A549 (cell line): Measurements from ENCODE around the gene TEX11. TPM values are rescaled to one million over a fixed set of nuclear protein-coding genes. Genes with fewer than 3 reads are reported as not detected.
A peak's percentile ranks its signal among the peaks of the same experiment; 100 is the strongest.
"Not testable (repeated sequence)": the region's sequence is repeated elsewhere in the genome, so short reads cannot be mapped to it uniquely, and the experiment has no call there.

Source experiments
- ATAC-seq, 2 experiments: fragments of 200-7000 bp in 1 of 2; fragments of >200 bp in 1 of 2; cut with Nextera tagmentation in 1 of 2; cut with Tn5 transposase in 1 of 2; 3 replicates each; pipeline versions ENCODE4 v1.8.0 to v1.9.1; 2018 to 2020; ENCODE audit warnings: mild to moderate bottlenecking in 1 of 2, moderate library complexity in 1 of 2
- CTCF ChIA-PET: fragments of 300-600 bp; sonication (Branson Sonifier 250); formaldehyde crosslinking; extraction: SDS; loops from one replicate; lab custom pipeline; 2021; ENCODE audit warnings: antibody characterized with exemption, inconsistent platforms; lab: Yijun Ruan, JAX
- POLR2A ChIA-PET: fragments of 350-600 bp; formaldehyde crosslinking; extraction: SDS; loops from one replicate; lab custom pipeline; 2021; ENCODE audit warnings: antibody characterized with exemption, inconsistent platforms; lab: Yijun Ruan, JAX
- DNase-seq, 2 experiments: peaks; one replicate each; pipeline versions ENCODE4 v3.0.0 to v3.0.0-alpha.2; 2011 to 2016; ENCODE audit warnings: low read depth in 1 of 2, low spot score in 1 of 2
- FAIRE-seq: peaks from 2 replicates; lab custom pipeline; 2011; peaks lifted over from hg19 to GRCh38; lab: Jason Lieb, UNC
- H3K27ac ChIP-seq, 2 experiments: fragments of >200 bp; sonication (Bioruptor Twin); formaldehyde crosslinking; 3 replicates each; pipeline ENCODE4 v1.5.1; 2016 to 2017
- H3K4me1 ChIP-seq: fragments of >200 bp; sonication (Bioruptor Twin); formaldehyde crosslinking; 3 replicates; pipeline ENCODE4 v1.6.1; 2016
- H3K4me2 ChIP-seq: fragments of >200 bp; sonication (Bioruptor Twin); formaldehyde crosslinking; 3 replicates; pipeline ENCODE4 v1.6.1; 2016
- H3K4me3 ChIP-seq: fragments of >200 bp; sonication (Bioruptor Twin); formaldehyde crosslinking; 3 replicates; pipeline ENCODE4 v1.5.1; 2016
- H3K9me3 ChIP-seq: fragments of >200 bp; sonication (Bioruptor Twin); formaldehyde crosslinking; 3 replicates; pipeline ENCODE4 v1.6.1; 2016
- EHF ChIP-seq: fragments of 250-450 bp; sonication (Bioruptor Pico); IDR thresholded peaks from 2 replicates; pipeline ENCODE4 v1.5.0; 2020; ENCODE audit warnings: mild to moderate bottlenecking
- EP300 ChIP-seq, 2 experiments: fragments of >200 bp; sonication (Bioruptor Twin); formaldehyde crosslinking; IDR thresholded peaks; 2 replicates in 1 of 2; 3 replicates in 1 of 2; pipeline ENCODE4 v1.6.1; 2016 to 2017
- FOSL2 ChIP-seq, 2 experiments: fragments of 450-650 bp in 1 of 2; fragments of >200 bp in 1 of 2; sonication (Bioruptor Twin) in 1 of 2; formaldehyde crosslinking; IDR thresholded peaks; 2 replicates each; pipeline versions ENCODE4 v1.5.0 to v1.6.1; 2016 to 2020; ENCODE audit warnings: mild to moderate bottlenecking in 1 of 2, moderate library complexity in 1 of 2
- GATA3 ChIP-seq: IDR thresholded peaks from 2 replicates; pipeline ENCODE4 v1.6.1; 2012; ENCODE audit warnings: borderline replicate concordance
- HEYL ChIP-seq: fragments of 250-450 bp; sonication (Bioruptor Pico); IDR thresholded peaks from 2 replicates; pipeline ENCODE4 v1.8.0; 2021; ENCODE audit warnings: mild to moderate bottlenecking, moderate library complexity
- JUN ChIP-seq, 2 experiments: fragments of >200 bp; sonication (Bioruptor Twin); formaldehyde crosslinking; IDR thresholded peaks; 2 replicates in 1 of 2; 3 replicates in 1 of 2; pipeline ENCODE4 v1.6.1; 2016 to 2017
- KDM1A ChIP-seq: fragments of 200-600 bp; sonication (generic); IDR thresholded peaks from 2 replicates; pipeline ENCODE4 v1.6.1; 2016; ENCODE audit warnings: low read depth, mild to moderate bottlenecking
- MYC ChIP-seq: IDR thresholded peaks from 2 replicates; pipeline ENCODE4 v1.6.1; 2012; ENCODE audit warnings: mild to moderate bottlenecking, inconsistent platforms, low read length, improper control_type of control experiment, borderline replicate concordance
- POLR2AphosphoS2 ChIP-seq: conservative IDR thresholded peaks from 2 replicates; pipeline ENCODE4 v1.6.1; 2012; ENCODE audit warnings: low read length, improper control_type of control experiment, inconsistent platforms
- RAD21 ChIP-seq, 2 experiments: fragments of >200 bp in 1 of 2; sonication (Bioruptor Twin) in 1 of 2; formaldehyde crosslinking in 1 of 2; IDR thresholded peaks in 1 of 2; conservative IDR thresholded peaks in 1 of 2; 2 replicates in 1 of 2; 3 replicates in 1 of 2; pipeline ENCODE4 v1.6.1; 2012 to 2018; ENCODE audit warnings: inconsistent platforms in 1 of 2
- SMC3 ChIP-seq: fragments of >200 bp; sonication (Bioruptor Twin); formaldehyde crosslinking; IDR thresholded peaks from 3 replicates; pipeline ENCODE4 v1.6.1; 2018; ENCODE audit warnings: inconsistent platforms
- ZC3H11A ChIP-seq: fragments of 450-650 bp; IDR thresholded peaks from 2 replicates; pipeline ENCODE4 v1.6.1; 2014; ENCODE audit warnings: antibody characterized with exemption, mild to moderate bottlenecking
- WGBS: methylation state at CpG from one replicate; pipeline ENCODE4 v1.1.6; 2017; ENCODE audit errors: missing lambda C conversion rate; 5-methylcytosine and 5-hydroxymethylcytosine counted together
- polyA plus RNA-seq, 4 experiments: library from polyadenylated mRNA; depleted of rRNA in 3 of 4; stranded (reverse); fragments of >200 nt; fragmentation: RNase III in 1 of 4; extraction: RNeasy Plus Mini Kit Qiagen cat#74134 plus additional on column Dnase treatment in 1 of 4; gene quantifications; 2 replicates in 3 of 4; 3 replicates in 1 of 4; pipeline ENCODE4 v1.2.3, GENCODE V29; 2011 to 2017
- TF ChIP-seq, protein P1 (sequence below): IDR thresholded peaks from 2 replicates; pipeline ENCODE4 v1.6.1; 2012
- TF ChIP-seq, protein P2 (sequence below): fragments of 450-650 bp; IDR thresholded peaks from 2 replicates; pipeline ENCODE4 v1.6.1; 2014; ENCODE audit warnings: antibody characterized with exemption
- TF ChIP-seq, protein P3 (sequence below): fragments of >200 bp; sonication (Bioruptor Twin); formaldehyde crosslinking; IDR thresholded peaks from 2 replicates; pipeline ENCODE4 v1.6.1; 2016

Gene TEX11
- polyA plus RNA-seq, 2 of the 4 experiments (the other 2 are of a cell fraction): not detected

DNA sequence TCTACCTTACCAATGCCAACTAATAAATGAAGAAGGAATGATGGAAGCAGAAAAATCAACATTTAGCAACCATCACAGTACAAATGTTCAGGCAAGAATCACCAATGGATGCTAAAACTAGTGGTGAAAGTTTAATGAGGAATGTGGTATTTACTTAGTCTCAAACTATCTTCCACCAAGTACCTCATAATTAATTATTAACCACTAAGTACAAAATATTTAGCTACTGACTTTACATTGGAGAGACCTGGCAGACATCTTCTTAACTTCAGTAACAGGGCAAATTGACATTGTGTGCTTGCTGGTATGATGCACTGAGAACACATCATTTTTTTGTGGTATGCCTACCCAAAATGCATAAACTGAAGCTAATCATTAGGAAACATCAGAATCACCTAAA lies 381.5 kb downstream of the TEX11 start:
- Histone ChIP-seq H3K4me1 (peaks cover 29% of the 10 kb centered on the region), H3K4me2 (peak overlapping the region; percentile 56), H3K9me3 (no peaks in the 10 kb centered on the region), H3K4me3 (no peak overlapping the region), H3K27ac (peak overlapping the region in 1 of 2 experiments; percentile 55; a peak in 3 of 6 replicates)
- DNase-seq (peak in 1 of 2 experiments; percentile 21), ATAC-seq (peak in 1 of 2 experiments; percentile 58; a peak in 3 of 6 replicates), FAIRE-seq (no peak)
- TF ChIP-seq HEYL (CRISPR knock-in tag): no peak
- ChIA-PET CTCF (no interaction called here), POLR2A (no interaction called here)

DNA sequence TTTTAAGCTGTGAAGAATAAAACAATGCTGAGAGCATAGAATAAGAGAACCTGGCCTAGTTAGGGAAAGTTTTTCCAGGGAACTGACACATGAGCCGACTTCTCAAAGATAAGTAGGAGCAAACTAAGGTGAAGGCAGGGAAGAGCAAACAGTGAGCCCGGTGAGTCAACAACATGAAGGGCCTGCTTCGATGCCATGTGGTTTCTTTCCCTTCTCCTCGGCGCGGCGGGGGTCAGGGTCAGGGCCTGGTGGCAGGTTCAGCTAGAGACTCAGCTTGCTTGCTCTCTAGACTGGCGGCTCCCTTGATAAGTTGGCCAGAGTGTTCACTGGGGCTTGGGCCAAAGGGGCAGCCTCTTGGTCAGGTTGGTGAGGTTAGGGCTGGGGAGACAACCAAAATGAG lies 382.8 kb downstream of the TEX11 start:
- DNase-seq (peak; percentile 24 to 76), FAIRE-seq (no peak), ATAC-seq (peak; percentile 50 to 95; a peak in 4 of 6 replicates)
- Histone ChIP-seq H3K4me1 (peaks cover 29% of the 10 kb centered on the region), H3K9me3 (no peaks in the 10 kb centered on the region), H3K27ac (peak overlapping the region; percentile 55 to 75; a peak in 4 of 6 replicates), H3K4me3 (no peak overlapping the region), H3K4me2 (peak overlapping the region; percentile 56)
- POLR2A ChIA-PET: interaction anchor here (0.6 kb wide), 1 partner anchor 139 kb away, joined by 4 read pairs; no protein-coding TSS in a partner anchor
- CTCF ChIA-PET: no interaction called here
- 1% methylated on average over 8 of the region's 8 CpGs for WGBS
- TF ChIP-seq FOSL2 (IDR thresholded peaks at IDR 0.05): no peak
- peak; percentile 40; the same call in 1 of the 2 replicates for TF ChIP-seq FOSL2 (CRISPR knock-in tag; IDR thresholded peaks at IDR 0.05)
- no peak for TF ChIP-seq SMC3
- TF ChIP-seq EP300 (IDR thresholded peaks at IDR 0.05): peak in 1 of 2 experiments; percentile 37; a peak in 1 of 5 replicates
- TF ChIP-seq JUN (IDR thresholded peaks at IDR 0.05): peak in 1 of 2 experiments; percentile 33; a peak in 1 of 5 replicates
- TF ChIP-seq, protein P1, sequence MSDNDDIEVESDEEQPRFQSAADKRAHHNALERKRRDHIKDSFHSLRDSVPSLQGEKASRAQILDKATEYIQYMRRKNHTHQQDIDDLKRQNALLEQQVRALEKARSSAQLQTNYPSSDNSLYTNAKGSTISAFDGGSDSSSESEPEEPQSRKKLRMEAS: peak; percentile 81
- TF ChIP-seq POLR2AphosphoS2: no peak
- no peak for TF ChIP-seq ZC3H11A
- peak; percentile 65; the same call in 1 of the 2 replicates for TF ChIP-seq GATA3
- TF ChIP-seq MYC: peak; percentile 55; the same call in 1 of the 2 replicates
- TF ChIP-seq, protein P2, sequence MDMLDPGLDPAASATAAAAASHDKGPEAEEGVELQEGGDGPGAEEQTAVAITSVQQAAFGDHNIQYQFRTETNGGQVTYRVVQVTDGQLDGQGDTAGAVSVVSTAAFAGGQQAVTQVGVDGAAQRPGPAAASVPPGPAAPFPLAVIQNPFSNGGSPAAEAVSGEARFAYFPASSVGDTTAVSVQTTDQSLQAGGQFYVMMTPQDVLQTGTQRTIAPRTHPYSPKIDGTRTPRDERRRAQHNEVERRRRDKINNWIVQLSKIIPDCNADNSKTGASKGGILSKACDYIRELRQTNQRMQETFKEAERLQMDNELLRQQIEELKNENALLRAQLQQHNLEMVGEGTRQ: no peak
- TF ChIP-seq RAD21 (conservative IDR thresholded peaks at IDR 0.05 in 1 of 2, IDR thresholded peaks at IDR 0.05 in 1 of 2): 0 out of 5 replicates have a peak, but pooled peaks of 1 of the 2 experiments have one; percentile 7

DNA sequence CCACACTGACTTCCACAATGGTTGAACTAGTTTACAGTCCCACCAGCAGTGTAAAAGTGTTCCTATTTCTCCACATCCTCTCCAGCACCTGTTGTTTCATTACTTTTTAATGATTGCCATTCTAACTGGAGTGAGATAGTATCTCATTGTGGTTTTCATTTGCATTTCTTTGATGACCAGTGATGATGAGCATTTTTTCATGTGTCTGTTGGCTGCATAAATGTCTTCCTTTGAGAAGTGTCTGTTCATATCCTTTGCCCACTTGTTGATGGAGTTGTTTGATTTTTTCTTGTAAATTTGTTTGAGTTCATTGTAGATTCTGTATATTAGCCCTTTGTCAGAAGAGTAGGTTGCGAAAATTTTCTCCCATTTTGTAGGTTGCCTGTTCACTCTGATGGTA lies 392.8 kb downstream of the TEX11 start:
- not testable (repeated sequence) for ATAC-seq

DNA sequence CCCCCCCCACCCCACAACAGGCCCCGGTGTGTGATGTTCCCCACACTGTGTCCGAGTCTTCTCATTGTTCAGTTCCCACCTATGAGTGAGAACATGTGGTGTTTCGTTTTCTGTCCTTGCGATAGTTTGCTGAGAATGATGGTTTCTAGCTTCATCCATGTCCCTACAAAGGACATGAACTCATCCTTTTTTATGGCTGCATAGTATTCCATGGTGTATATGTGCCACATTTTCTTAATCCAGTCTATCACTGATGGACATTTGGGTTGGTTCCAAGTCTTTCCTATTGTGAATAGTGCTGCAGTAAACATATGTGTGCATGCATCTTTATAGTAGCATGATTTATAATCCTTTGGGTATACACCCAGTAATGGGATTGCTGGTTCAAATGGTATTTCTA lies 393.2 kb downstream of the TEX11 start:
- ATAC-seq, POLR2A ChIA-PET, DNase-seq, H3K4me3 ChIP-seq, CTCF ChIA-PET, H3K4me1 ChIP-seq, FAIRE-seq, H3K4me2 ChIP-seq, H3K9me3 ChIP-seq, H3K27ac ChIP-seq: not testable (repeated sequence)
- 20% methylated on average over 2 of the region's 4 CpGs for WGBS

More for the DNA sequence above, 392.8 kb downstream of the TEX11 start:
- H3K4me3 ChIP-seq, H3K4me1 ChIP-seq, FAIRE-seq, H3K9me3 ChIP-seq, DNase-seq, POLR2A ChIA-PET, H3K4me2 ChIP-seq, CTCF ChIA-PET, H3K27ac ChIP-seq: not testable (repeated sequence)
- WGBS: 44% methylated on average over 1 of the region's 1 CpG

DNA sequence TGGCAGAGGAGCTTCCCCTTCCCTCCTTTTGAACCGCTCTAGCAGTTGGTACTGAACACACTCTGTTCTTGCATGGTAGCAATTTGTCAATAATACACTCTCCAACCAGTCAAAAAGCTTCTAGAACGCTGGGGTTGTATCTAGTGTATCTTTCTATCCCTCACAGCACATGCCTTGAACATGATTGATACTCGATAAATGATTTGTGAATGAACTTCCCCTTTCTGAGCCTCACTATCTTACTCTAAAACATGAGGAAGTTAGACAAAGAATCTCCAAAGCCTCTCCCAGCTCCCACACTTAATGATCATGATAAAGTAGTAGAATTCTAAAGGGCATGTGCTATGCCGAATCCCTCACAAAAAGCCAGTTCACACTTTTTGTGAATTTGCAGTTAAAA lies 399.4 kb downstream of the TEX11 start:
- H3K27ac ChIP-seq: no peak overlapping the region; a peak in 2 of 6 replicates
- H3K4me3 ChIP-seq: no peak overlapping the region
- TF ChIP-seq FOSL2 (IDR thresholded peaks at IDR 0.05) (no peak), FOSL2 (CRISPR knock-in tag; IDR thresholded peaks at IDR 0.05) (no peak), GATA3 (no peak), MYC (no peak), KDM1A (no peak), EHF (CRISPR knock-in tag) (no peak), SMC3 (no peak), EP300 (IDR thresholded peaks at IDR 0.05) (no peak)
- TF ChIP-seq, protein P1: no peak
- TF ChIP-seq, protein P3, sequence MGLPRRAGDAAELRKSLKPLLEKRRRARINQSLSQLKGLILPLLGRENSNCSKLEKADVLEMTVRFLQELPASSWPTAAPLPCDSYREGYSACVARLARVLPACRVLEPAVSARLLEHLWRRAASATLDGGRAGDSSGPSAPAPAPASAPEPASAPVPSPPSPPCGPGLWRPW: no peak
- no peaks in the 10 kb centered on the region for H3K9me3 ChIP-seq
- FAIRE-seq (peak; percentile 97), ATAC-seq (no peak), DNase-seq (no peak)
- H3K4me1 ChIP-seq: peaks cover 9% of the 10 kb centered on the region; the same call in 2 of the 3 replicates
- peak overlapping the region; percentile 29; the same call in 1 of the 3 replicates for H3K4me2 ChIP-seq
- CTCF ChIA-PET: no interaction called here
- 78% methylated on average over 4 of the region's 4 CpGs for WGBS
- POLR2A ChIA-PET: no interaction called here
